Suppressor macrophage treated with lipopolysaccharide for 4 hours (primary cell): ENCODE data around the gene SPTSSA.
"Not testable (repeated sequence)": the region's sequence is repeated elsewhere in the genome, so short reads cannot be mapped to it uniquely, and the experiment has no call there.

Source experiments
- DNase-seq: peaks from one replicate; pipeline ENCODE4 v3.0.0-alpha.2; 2020

Gene SPTSSA

DNA sequence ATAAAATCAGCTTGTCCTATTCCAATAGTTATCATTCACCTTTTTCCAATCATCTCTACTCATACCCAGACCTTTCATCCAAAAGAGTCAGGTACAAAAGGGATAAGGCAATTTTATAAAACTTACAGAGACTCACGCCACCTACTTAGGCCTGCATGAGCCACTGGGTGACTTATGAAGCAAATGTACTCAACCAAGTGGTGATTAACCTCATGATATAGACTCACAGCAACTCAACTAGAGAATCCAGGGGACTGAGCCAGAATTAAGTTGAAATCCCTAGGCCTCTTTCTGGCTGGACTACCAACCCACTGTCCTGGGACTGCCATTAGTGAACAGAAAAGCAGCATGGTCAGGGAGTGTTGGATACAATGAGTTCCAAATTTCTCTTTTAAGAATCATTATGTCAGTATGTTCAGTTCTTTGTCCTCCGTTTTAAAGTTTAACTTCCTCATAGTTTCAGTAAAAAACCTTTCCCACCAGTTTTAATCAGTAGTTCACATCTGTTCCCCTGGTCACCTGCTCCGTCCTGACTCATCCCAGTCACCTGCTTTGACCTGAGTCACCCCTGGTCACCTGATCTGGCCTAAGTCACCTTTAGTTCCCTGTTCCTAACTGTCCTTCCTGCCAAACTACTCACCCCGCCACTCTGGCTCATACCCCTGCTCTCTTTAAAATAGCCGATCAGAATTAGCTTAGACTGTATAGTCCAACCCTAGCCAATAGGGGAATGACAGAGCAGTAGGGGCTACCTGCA, 36.8 kb downstream of the SPTSSA start:
- no peak for DNase-seq

DNA sequence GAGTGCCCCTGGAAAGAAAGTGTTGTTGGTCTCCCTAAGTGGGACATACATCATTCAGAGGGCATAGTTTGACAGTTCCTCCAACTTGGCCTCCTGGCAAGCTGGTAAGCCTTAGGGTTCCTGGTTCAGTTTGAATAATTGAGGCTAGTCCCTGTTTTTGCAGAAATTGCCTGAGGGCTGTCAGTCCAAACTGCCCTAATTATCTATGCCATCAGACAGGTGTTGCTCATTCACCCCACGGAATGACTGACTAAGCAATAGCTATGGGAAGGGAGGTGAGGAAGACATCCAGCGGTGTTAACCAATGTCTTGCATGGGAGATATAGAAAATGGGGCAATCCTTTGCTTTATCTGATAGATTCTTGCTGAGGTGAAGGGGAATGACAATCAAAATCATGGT, 37.6 kb downstream of the SPTSSA start:
- no peak for DNase-seq

DNA sequence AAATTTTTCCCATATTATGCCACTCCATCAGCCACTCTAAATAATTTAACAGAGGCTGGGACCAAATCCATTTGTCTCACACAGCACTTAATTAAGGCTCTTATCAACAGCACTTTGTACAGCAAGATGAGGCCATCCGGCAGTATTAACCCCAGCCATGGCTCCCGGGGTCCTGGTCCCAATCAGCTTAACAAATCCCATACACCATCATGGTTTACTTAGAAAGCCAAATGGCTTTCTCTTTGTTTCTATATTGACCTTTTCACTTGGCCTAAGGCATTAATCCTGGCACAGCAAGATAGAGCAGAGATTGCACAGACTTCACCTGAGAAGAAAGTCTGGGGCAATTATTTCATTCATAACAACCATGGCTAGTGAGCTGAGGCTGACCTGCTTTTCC, 38.6 kb downstream of the SPTSSA start:
- no peak for DNase-seq

DNA sequence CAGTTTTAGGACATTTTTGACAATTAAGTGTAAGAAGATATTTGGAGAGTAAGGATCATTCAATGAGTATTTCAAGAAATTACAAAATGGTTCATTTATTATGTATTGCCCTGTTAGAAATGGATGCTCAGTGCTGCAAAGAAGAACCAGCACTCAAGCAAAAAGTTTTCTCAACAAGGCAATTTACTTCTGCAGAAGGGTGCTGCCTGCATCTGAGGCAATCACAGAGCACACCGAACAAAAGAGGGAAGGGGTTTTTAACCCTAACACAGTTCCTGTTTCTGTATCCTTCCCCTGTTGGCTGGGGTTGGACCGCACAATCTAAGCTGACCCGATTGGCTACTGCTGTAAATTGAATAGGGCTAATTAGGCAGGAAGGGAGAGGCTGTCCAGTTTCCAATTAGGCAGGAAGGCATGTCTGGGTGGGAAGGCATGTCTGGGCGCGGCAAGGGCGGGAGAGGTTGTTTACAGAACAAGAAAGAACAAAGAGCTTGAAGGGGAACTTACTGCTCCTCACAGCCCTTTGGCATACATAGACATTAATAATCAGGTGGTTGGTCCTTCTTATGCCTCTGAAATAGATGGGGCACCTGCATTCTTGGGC, 41.4 kb downstream of the SPTSSA start:
- DNase-seq, result no peak

DNA sequence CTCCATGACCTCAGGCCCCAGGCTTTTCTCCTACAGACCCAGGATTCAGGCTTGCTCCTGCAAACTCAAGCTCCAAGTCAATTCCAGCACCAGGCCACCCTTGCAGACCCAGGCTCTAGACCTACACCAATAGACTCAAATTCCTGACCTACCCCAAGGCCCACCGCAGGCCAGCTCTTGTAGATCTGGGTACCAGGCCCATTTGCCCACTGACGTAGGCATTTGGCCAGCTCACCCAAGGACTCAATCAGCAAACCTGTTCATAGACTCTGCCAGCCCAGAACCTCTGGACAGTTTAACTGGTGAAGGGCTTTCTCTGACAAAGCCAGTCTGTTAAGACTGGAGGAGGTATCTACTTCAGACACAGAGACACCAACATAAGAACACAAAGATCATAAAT, 52.3 kb downstream of the SPTSSA start:
- DNase-seq, result no peak

DNA sequence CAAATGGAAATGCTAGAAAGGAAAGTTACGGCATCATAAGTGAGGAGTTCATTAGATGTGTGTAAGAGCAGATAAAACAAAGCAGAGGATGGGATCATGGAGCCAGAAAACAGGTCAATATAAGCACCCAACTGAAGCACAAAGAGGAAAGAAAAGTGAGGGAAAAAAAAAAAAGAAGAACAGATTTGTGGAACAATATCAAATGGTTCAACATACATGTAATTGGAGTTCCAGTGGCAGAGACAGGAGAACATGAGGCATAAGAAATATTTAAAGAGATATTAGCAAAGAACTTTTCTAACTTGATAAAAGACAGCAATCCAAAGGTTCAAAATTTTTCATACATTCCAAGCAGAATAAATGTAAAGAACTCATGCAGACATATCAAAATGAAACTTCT, 54.1 kb downstream of the SPTSSA start:
- no peak for DNase-seq

DNA sequence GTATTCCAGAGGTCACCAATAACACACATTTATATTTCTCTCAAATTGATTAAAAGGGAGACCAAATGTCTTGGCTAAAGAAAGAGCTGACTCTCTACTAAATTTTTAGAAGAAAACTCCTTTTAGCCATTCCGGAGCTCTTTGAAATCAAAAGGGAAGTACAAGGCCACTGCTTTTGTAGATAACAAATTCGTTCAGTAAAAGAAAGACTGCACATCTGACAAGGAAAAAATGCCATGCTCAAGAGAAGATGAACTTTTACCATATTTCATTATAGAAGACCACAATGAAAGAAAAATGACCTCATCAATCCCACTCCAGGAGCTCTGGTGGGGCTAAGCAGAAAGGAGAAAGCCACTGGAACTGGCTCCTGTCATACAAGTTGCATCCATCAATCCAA, 57.6 kb downstream of the SPTSSA start:
- DNase-seq, result no peak

DNA sequence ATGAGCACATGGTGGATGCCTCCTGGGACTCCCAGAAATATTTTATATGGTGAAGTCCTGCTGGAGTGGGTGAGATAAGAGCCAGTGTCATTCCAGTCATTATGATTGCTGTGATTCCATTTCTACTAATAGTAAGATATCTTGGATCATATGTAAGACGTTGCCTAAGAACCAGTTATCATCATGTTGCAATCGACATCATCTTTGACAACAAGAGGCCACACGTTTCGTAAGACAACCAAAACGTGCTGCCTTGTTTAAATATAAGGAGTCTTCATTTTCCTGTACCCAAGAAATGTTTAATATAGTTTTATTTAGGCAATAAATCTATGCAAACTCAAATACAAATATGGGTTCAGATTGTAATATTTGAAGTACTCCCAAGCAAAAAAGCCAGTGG, 58.4 kb downstream of the SPTSSA start:
- DNase-seq, result peak; percentile 31

DNA sequence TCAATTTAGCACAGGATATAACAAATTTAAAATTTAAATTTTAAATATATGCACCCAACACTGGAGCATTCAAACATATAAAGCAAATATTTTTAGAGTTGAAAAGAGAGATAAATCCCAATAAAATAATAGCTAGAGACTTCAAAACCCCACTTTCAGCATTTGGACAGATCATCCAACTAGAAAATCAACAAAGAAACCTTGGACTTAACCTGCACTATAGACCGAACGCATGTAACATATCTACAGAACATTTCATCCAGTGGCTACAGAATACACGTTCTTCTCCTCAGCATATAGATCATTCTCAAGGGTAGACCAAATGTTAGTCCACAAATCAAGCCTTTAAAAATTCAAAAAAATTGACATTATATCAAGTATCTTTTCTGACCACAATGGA, 64.0 kb downstream of the SPTSSA start:
- no peak for DNase-seq

DNA sequence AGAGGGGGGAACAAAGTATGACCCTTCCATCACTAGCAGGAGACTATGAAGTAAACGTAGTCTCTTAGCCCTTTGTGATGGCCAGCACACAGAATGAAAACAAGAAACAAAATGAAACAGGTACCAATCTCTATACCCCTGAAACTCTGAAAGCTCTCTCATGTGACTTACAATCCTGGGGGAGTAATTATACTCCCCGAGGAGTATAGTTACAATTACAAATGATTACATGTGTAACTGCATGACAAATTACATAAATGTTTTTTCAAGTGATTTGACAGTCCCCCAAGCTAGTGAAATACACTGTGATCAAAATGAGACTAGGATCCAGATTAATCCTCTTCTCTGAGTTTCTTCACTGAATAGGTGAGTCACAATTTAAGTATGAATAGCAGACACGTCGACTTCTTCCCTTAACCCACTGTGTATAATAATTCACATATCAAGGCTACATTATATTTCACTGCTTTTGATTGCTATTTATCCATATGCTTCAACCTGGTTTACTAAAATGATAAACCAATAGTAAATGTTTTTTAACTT, 74.0 kb downstream of the SPTSSA start:
- DNase-seq, result no peak

DNA sequence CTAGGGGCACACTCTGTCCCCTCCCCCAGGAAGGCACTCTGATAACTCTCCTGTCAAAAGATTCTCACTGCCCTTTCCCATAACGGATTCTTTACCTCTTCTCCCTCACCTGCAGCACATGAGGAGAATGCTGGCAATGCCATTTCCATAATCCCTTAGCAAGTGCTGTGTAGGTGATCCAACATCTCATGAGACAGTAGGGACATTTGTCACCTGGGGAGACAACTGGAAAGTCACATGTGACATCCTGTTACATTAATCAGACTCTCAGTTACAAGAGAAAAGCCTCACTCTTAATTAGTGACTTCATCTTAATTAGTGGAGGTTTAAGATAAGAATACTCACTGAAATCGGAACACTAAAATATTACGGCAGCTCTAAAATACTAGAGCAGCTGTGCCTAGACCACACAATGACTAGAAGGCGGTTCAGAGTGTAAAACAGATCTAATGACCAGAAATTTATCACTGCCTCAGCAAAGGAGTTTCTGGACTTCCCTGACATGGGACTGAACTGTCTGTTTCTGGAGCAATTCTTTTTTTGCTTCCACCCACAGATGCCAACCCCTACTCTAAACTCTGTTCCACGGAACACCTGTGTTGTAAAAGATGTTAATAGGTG, 75.1 kb downstream of the SPTSSA start:
- DNase-seq, result no peak

DNA sequence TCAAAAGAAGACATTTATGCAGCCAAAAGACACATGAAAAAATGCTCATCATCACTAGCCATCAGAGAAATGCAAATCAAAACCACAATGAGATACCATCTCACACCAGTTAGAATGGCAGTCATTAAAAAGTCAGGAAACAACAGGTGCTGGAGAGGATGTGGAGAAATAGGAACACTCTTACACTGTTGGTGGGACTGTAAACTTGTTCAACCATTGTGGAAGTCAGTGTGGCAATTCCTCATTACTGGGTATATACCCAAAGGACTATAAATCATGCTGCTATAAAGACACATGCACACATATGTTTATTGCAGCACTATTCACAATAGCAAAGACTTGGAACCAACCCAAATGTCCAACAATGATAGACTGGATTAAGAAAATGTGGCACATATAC, 76.2 kb downstream of the SPTSSA start:
- not testable (repeated sequence) for DNase-seq

DNA sequence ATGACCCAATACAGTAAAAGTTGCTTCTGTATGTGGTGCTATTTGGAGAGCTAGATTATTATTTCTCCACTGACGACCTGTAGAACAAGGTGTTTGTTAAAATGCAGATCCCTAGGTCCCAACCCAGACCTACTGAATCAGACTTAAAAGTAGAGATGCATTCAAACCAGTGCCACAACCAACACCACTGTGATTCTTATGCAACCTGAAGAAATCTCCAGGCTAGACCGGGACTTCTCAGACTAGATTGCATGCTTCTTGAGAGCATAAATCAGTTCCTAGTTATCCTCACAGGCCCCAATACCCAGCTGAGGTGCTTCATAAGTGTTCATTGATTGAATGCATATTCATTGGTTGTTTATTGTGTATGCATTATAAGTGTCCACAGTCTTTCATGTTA, 78.2 kb downstream of the SPTSSA start:
- DNase-seq, result no peak
